Activated CD4-positive, CD25-positive, alpha-beta regulatory T cell treated with anti-CD3 and anti-CD28 coated beads, Interleukin-2, amount 50 U/mL, for 16 hours (primary cell): ENCODE results near the gene VWA5B2.
A peak's percentile ranks its signal among the peaks of the same experiment; 100 is the strongest.

Experiments
- DNase-seq: peaks from one replicate; pipeline ENCODE4 v3.0.0-alpha.2; 2020; ENCODE audit warnings: low read depth, low spot score

The VWA5B2 gene

DNA sequence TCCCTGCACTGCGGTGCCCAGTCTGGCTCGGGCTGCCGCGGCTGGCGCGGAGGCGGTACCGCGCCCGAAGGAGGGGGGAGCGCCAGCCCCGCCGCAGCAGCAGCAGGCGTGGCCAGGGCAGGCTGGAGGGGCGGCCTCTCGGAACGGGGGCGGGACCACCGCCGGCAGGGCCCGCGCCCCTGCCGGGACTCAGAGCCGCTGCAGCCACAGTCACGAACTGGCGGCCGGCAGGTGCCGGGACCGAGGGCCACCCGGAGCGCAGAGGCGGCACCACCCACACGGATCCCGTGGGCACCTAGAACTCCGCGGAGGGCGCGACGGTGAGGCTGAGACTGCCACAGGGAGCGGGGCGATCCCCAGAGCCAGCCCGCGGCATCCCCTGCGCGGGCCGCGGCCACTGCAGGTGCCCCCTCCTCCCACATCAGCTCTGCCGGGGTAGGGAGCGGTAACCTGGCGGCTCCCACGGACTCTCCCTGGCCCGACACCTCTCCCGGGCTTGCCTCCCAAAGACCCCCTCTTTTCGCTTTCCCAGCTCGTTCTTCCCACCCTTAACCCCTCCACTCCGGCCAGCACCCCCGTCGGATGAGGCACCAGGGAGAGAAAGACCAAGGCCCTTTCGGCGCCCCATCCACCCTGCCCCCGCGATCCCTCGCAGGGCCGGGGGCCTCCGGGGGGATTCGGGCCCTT lies at the start of gene VWA5B2:
TSS of gene VWA5B2 (plus strand) at position 192 of the 687 bp plus-strand sequence. CDS start 944 bp downstream, outside the sequence.
- no peak for DNase-seq

DNA sequence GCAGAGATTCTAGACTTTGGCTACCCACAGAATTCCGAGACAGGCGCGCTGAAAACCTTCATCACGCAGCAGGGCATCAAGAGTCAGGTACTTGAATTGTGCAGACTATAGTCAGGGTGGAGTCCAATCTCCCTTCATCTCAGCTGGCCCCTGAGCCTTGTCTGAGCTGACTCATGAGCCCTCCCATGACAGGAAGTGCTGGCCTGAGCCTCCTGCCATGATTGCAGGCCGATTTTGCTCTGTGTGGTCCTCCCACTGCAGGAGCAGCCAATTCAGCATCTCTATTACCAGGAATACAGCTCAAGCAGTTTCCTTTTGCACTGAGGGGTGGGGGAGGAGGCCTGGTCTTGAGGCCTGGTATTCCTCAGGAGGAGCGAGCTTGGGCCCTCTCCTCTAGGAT lies 49.2 kb upstream of the VWA5B2 start:
- DNase-seq = no peak

DNA sequence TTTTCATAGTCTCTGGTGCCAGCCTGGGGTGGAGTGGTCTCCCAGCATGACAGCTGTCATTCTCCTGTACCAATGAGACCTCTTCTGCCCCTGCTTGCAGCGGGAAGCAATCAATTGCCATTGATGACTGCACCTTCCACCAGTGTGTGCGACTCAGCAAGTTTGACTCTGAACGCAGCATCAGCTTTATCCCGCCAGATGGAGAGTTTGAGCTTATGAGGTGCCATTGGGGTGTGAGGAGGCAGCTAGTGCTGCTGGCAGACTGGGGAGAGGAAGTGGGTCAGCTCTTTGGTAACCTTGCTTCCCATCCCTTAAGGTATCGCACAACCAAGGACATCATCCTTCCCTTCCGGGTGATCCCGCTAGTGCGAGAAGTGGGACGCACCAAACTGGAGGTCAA lies 47.8 kb upstream of the VWA5B2 start:
- no peak for DNase-seq

DNA sequence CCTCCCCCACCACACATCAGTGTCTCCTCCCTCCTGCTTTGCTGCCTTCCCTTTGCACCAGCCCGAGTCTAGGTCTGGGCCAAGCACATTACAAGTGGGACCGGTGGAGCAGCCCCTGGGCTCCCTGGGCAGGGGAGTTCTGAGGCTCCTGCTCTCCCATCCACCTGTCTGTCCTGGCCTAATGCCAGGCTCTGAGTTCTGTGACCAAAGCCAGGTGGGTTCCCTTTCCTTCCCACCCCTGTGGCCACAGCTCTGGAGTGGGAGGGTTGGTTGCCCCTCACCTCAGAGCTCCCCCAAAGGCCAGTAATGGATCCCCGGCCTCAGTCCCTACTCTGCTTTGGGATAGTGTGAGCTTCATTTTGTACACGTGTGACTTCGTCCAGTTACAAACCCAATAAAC lies 45.7 kb upstream of the VWA5B2 start:
- DNase-seq = no peak

GRCh38 chr3:184184546-184185230 lies 44.7 kb upstream of the VWA5B2 start:
- DNase-seq = no peak

- peak; percentile 98 for DNase-seq
These were observed 43.8 kb upstream of the VWA5B2 start for GRCh38 chr3:184185461-184186183.

- peak; percentile 11 for DNase-seq
These were observed 43.0 kb upstream of the VWA5B2 start, which contains the start of gene ABCF3 for GRCh38 chr3:184186184-184186901. Gene ABCF3 (plus strand): TSS chr3:184186199. CDS start chr3:184186208, 9 bp downstream.

- no peak for DNase-seq
These were observed 42.5 kb upstream of the VWA5B2 start for GRCh38 chr3:184186902-184187207.

DNA sequence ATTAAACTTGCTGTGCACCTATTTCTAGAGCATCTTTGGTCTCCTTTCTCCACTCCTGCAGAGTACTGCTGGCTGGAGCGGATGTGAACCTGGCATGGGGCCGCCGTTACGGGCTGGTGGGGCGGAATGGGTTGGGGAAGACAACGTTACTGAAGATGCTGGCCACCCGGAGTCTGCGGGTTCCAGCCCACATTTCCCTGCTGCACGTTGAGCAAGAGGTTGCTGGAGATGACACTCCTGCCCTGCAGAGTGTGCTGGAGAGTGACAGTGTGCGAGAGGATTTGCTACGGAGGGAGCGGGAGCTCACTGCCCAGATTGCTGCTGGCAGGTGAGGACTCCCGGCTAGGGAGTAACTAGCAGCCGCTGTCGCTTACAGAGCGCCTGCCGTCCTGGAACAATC lies 41.3 kb upstream of the VWA5B2 start:
- no peak for DNase-seq

GRCh38 chr3:184189421-184189820 lies 40.0 kb upstream of the VWA5B2 start:
- DNase-seq = no peak

- no peak for DNase-seq
These were observed 36.5 kb upstream of the VWA5B2 start for GRCh38 chr3:184192889-184193288.

GRCh38 chr3:184193991-184194539 lies 35.3 kb upstream of the VWA5B2 start:
- DNase-seq = no peak

- DNase-seq = no peak
These were observed 32.8 kb upstream of the VWA5B2 start for GRCh38 chr3:184196536-184196935.

DNA sequence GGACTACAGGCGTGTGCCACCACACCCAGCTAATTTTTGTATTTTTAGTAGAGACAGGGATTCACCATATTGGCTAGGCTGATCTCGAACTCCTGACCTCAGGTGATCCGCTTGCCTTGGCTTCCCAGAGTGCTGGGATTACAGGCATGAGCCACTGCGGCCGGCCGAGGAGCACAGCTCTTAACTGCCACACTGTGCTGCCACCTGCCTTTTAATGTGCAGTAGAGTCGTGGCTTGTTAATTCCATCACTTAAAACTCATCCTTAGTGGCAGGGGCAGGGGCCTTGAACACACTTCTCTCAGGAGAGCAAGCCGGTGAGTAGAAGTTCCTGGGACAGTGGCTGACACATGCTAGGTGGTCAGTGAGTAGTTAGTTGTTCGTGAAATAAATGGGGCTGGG lies 30.9 kb upstream of the VWA5B2 start:
- DNase-seq = no peak

GRCh38 chr3:184200825-184201224 lies 28.6 kb upstream of the VWA5B2 start:
- DNase-seq = no peak

GRCh38 chr3:184203526-184203925 lies 25.9 kb upstream of the VWA5B2 start:
- DNase-seq = no peak

- no peak for DNase-seq
These were observed 20.1 kb upstream of the VWA5B2 start for GRCh38 chr3:184209146-184209923.

DNA sequence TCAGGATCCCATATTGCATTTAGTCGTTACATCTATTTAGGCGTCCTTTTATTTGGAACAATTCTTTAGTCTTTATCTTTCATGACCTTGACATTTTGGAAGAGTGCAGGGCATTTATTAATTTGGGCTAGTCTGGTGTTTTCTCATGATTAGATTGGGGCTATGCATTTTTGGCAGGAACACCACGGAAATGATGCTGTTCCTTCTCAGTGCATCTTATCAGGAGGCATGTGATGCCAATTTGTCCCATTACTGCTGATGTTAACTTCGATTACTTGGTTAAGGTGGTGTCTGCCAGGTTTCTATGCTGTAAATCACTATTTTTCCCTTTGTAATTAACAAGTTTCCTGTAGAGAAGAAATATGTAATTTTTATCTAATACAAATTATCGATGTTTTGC lies 18.1 kb upstream of the VWA5B2 start:
- no peak for DNase-seq

- no peak for DNase-seq
These were observed 17.7 kb upstream of the VWA5B2 start for GRCh38 chr3:184211718-184212117.

- no peak for DNase-seq
These were observed 10.6 kb upstream of the VWA5B2 start for GRCh38 chr3:184218814-184219213.

DNA sequence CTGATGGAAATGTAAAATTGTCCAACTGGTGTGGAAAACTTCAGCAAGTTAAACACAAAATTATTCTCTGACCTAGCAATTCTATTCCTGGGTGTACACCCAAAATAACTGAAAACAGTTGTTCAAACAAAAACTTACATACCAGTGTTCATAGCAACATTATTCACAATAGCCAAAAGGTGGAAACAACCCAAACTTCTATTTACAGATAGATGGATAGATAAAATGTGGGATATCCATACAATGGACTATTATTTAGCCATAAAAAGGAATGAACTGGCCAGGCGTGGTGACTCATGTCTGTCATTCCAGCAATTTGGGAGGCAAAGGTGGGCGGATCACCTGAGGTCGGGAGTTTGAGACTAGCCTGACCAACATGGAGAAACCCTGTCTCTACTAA lies 6.9 kb upstream of the VWA5B2 start:
- DNase-seq = no peak
